ENCODE results near the gene C15orf39.

- TF ChIP-seq, protein P1, sequence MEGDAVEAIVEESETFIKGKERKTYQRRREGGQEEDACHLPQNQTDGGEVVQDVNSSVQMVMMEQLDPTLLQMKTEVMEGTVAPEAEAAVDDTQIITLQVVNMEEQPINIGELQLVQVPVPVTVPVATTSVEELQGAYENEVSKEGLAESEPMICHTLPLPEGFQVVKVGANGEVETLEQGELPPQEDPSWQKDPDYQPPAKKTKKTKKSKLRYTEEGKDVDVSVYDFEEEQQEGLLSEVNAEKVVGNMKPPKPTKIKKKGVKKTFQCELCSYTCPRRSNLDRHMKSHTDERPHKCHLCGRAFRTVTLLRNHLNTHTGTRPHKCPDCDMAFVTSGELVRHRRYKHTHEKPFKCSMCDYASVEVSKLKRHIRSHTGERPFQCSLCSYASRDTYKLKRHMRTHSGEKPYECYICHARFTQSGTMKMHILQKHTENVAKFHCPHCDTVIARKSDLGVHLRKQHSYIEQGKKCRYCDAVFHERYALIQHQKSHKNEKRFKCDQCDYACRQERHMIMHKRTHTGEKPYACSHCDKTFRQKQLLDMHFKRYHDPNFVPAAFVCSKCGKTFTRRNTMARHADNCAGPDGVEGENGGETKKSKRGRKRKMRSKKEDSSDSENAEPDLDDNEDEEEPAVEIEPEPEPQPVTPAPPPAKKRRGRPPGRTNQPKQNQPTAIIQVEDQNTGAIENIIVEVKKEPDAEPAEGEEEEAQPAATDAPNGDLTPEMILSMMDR (IDR thresholded peaks at IDR 0.05; ENCODE audit: borderline replicate concordance, extremely low read depth, low read length, poor library complexity, severe bottlenecking): no peak
- TF ChIP-seq EZH2 (IDR thresholded peaks at IDR 0.05; ENCODE audit: borderline replicate concordance, low read depth, low read length, severe bottlenecking): no peak
Observed at GRCh38 chr15:75197062-75197630, 4.5 kb upstream of the C15orf39 start.

Data from DND-41 (cell line).